ENCODE data around the gene XYLT1.

Gene XYLT1

DNA sequence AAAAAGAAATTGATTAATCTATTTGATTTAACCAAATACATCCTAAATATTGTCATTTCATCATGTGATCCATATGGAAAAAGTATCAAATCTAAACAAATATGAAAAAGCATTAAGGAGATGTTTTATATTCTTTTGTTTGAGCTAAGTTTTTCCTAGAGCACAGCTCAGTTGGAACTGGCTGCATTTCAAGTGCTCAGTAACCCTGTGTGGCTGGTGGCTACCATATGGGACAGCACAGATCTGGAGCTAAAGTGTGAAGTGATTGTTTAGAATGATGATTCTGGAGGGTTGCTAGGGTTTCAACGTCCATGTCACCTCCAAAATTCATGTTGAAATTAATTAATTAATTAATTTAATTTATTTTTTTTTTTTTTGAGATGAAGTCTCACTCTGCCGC, 137.5 kb downstream of the XYLT1 start:
- DNase-seq (ENCODE audit: low read depth): no peak

- no peak for DNase-seq (ENCODE audit: low read depth)
Observed at GRCh38 chr16:17331991-17332390, 138.8 kb downstream of the XYLT1 start.

GRCh38 chr16:17331071-17331607, 139.6 kb downstream of the XYLT1 start:
- DNase-seq (ENCODE audit: low read depth): peak; percentile 76

- DNase-seq (ENCODE audit: low read depth): no peak
Observed at GRCh38 chr16:17330044-17330443, 140.7 kb downstream of the XYLT1 start.

GRCh38 chr16:17329391-17329790, 141.4 kb downstream of the XYLT1 start:
- DNase-seq (ENCODE audit: low read depth): no peak

GRCh38 chr16:17328932-17329331, 141.8 kb downstream of the XYLT1 start:
- peak; percentile 47 for DNase-seq (ENCODE audit: low read depth)

- DNase-seq (ENCODE audit: low read depth): no peak
Observed at GRCh38 chr16:17327664-17328335, 143.0 kb downstream of the XYLT1 start.

DNA sequence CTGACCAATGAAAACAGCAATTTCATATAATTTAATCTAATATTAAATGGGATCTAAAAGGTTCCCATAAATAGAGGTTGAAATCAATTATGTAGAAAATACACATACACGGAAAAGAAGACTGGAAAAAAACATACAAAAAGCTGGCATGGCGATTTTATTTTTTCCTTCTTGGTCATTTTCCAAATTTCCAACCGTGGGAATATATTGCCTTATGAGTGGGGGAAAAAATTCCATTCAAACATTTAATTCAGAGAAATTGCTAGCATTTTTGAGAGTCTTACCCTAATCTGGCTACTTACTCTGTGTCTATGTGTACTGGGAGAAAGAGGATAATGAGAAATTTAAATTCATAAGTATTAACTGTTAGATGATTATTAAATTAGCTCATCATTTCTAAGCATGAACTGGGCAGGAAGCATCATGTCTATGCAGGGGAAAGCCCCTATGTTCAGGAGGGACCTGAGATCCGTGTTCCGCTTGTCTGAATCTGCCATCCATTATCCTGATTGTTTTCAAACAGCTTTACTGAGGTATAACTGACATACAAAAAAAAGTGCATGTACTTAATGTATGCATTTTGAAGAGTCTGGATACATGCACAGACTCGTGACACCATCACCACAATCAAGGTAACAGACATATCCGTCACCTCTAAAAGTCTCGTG, 145.2 kb downstream of the XYLT1 start:
- DNase-seq (ENCODE audit: low read depth): no peak

DNA sequence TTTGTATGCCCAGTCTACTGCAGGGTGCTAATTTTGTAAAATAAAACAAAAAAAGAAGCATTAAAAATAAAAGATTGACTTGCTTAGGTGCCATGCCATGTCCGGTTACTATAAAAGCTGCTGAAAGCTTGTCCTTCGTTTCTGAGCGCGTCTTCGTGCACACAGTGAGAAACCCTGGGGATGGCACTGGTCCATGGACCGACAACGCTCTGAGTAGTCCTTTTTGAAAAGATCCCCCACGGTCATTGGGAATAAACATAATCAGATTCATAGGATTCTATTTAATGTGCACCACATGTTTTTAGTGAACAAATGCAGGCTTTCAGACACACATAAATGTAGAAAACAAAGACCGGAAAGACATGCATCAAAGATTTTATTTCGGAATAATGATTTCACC, 146.3 kb downstream of the XYLT1 start:
- DNase-seq (ENCODE audit: low read depth): no peak

DNA sequence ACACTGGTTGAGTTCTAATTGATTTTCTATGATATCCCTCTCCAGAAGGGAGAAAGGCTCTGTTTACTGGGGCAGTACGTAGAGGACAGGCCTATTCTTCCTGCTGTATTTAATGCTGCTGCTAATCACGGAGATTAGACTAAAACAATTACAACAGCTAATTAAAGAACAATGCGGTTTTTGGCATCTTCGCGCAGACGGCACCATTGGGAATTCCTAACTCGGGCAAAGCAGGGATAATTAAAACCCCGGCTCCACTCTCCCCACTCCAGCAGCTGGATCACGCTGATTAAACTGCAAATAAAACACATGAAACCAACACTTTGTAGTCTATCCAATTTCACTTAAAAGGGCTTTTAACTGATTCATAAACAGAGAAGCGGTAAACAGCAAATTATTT, 147.6 kb downstream of the XYLT1 start:
- no peak for DNase-seq (ENCODE audit: low read depth)

- DNase-seq (ENCODE audit: low read depth): no peak
Observed at GRCh38 chr16:17321824-17322223, 148.9 kb downstream of the XYLT1 start.

GRCh38 chr16:17320009-17320408, 150.8 kb downstream of the XYLT1 start:
- DNase-seq (ENCODE audit: low read depth): no peak

DNA sequence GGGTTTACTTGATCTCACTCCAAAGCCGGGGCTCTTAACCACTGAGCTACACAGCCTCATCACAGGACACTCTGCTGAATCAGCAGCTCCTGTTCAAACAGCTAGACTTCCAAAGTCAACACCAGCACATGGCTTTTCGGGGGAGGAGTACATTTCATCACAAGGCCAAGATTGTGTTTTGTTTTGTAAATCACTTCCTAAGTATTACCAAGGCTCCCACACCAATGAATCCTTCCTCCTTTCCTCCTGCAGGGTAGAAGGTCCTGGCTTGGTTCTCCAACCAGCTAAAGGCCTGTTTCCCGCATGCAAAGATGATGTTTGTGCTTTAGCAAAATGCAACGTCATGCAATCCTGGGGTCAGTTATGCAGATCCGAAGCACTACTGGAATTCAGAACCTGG, 152.5 kb downstream of the XYLT1 start:
- DNase-seq (ENCODE audit: low read depth): peak; percentile 62

- DNase-seq (ENCODE audit: low read depth): no peak
Observed at GRCh38 chr16:17316005-17316404, 154.8 kb downstream of the XYLT1 start.

DNA sequence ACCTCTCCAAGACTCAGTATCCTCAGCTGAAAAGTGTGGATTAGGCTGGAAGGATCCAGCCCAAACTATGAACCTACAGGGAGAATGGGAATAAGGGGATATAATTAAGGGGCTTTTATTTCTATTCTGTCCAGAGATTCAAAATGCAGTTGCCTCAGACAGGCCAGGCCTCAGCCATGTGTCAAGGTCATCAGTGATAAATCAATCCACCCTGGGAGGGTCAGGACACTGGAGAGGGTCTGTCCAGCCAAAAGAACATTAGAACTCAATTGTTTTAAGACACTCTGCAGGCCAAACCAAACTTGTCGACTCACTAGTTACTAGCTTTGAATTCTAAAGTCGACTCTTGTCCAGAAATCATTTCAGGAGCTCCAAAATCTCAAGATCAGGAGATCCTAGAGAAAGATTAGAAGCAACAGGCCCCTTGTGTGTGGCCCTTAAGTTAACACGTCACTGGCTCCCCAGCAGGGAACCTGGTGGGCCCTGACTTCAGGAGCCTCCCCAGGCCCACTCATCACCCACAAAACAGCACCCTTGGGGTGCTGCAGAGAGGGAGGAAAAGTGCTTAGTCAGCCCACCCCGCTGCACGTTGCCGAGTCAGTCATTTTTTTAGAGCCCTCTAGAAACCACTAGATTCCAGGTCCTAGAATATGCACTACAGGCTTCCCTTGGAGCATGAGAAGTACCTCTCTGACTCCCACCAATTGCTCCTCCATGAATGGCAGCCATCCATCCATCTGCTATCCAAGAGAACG, 156.8 kb downstream of the XYLT1 start:
- DNase-seq (ENCODE audit: low read depth): no peak

GRCh38 chr16:17313085-17313611, 157.6 kb downstream of the XYLT1 start:
- DNase-seq (ENCODE audit: low read depth): no peak

- DNase-seq (ENCODE audit: low read depth): no peak
Observed at GRCh38 chr16:17312094-17312710, 158.6 kb downstream of the XYLT1 start.

DNA sequence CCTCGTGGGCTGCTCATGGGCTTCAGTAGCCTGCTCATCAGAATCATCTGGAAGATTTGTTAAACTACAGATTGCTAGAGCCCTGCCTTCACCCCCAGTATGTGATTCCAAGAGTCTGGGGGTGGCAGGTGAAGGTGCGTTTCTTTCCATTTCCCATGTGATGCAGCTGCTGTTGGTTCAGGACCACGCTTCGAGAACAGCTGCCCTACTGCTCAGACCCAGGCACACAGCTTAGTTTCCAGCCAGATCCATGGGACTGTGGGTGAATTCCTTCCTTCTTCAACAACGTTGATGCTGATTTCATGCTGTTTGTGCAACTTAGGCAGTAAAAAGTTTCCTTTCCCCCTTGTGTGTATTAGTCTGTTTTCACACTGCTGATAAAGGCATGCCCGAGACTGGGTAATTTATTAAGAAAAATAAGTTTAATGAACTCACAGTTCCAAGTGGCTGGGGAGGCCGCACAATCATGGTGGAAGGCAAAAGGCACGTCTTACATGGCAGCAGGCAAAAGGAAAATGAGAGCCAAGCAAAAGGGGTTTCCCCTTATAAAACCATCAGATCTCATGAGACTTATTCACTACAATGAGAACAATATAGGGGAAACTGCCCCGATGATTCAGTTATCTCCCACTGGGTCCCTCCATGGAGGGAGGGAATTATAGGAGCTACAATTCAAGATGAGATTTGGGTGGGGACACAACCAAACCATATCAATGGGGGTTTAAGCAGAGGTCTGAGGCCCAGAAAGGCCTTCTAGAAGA, 159.2 kb downstream of the XYLT1 start:
- DNase-seq (ENCODE audit: low read depth): no peak

GRCh38 chr16:17309510-17309909, 161.2 kb downstream of the XYLT1 start:
- DNase-seq (ENCODE audit: low read depth): no peak

DNA sequence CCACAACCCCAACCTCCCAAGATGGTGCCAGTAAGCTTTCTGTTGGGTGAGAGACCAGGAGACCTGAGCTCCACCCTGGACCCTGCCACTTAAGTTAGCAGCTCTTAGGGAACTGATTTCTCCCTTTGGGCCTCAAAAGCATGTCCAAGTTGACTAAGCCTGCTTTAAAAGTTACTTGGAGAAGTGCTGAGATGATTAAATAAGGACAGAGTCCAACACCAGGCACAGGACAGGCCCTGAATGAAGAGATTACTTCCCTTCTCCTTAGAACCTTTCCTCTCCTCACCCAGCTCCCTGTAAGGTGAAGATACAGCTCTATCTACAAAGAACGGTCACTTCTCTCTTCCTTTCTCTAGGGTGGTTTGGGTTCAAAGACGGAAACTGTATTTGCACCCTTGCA, 162.6 kb downstream of the XYLT1 start:
- DNase-seq (ENCODE audit: low read depth): no peak

DNA sequence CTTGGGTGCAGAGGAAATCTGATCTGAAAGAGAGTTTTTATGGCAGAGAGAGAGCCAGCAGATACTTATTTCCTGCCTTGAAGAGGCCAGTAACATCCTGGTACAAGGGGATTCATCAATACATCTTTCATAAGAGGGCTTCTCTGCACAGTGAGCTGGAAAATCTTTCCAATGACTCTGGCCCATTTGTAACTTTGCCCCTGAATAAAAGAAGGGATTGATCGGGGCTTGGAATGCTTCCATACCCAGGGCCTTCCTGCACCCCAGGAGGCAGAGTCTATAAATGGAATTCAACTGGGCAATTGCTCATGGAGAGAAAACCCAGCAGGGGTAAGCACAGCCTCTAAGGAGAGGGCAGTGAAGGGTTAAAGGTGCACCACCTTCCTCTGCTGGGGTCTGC, 163.3 kb downstream of the XYLT1 start:
- DNase-seq (ENCODE audit: low read depth): no peak

GRCh38 chr16:17306745-17307144, 164.0 kb downstream of the XYLT1 start:
- DNase-seq (ENCODE audit: low read depth): no peak
